Panc1 (cell line): ENCODE data around the gene CACNB1. TPM values are rescaled to one million over a fixed set of nuclear protein-coding genes. Genes with fewer than 3 reads are reported as not detected.

ENCODE experiments used
- ATAC-seq: fragments of 200-7000 bp; cut with Tn5 transposase; 2 replicates; pipeline ENCODE4 v1.9.1; 2020; ENCODE audit warnings: mild to moderate bottlenecking, moderate library complexity
- BruUV-seq: library from RNA; stranded (reverse); fragments of 400-500 nt; replicated peaks from 2 replicates; lab custom pipeline; 2021; lab: Mats Ljungman, UMichigan
- CTCF ChIA-PET: fragments of 300-600 bp; sonication (Branson Sonifier 250); formaldehyde crosslinking; loops from one replicate; lab custom pipeline; 2022; ENCODE audit warnings: antibody characterized with exemption; lab: Charles Lee
- POLR2A ChIA-PET: fragments of 300-600 bp; sonication (Branson Sonifier 250); formaldehyde crosslinking; loops from one replicate; lab custom pipeline; 2022; ENCODE audit warnings: antibody characterized with exemption; lab: Charles Lee
- DNase-seq: peaks from one replicate; pipeline ENCODE4 v3.0.0-alpha.2; 2010; ENCODE audit warnings: low read depth, low spot score
- H3K27ac ChIP-seq: 2 replicates; pipeline ENCODE4 v1.5.1; 2011; ENCODE audit warnings: mild to moderate bottlenecking, low read length, inconsistent platforms
- H3K27me3 ChIP-seq: fragments of 200-500 bp; sonication (Bioruptor generic); 2 replicates; pipeline ENCODE4 v1.6.0; 2014; ENCODE audit warnings: low read length, inconsistent platforms; ENCODE audit not compliant: control insufficient read depth, insufficient read depth
- H3K36me3 ChIP-seq: fragments of 200-500 bp; sonication (Bioruptor generic); 2 replicates; pipeline ENCODE4 v1.5.1; 2014; ENCODE audit warnings: inconsistent platforms, mild to moderate bottlenecking, low read length, moderate library complexity; ENCODE audit not compliant: control insufficient read depth, insufficient read depth
- H3K4me1 ChIP-seq: 2 replicates; pipeline ENCODE4 v1.5.1; 2011; ENCODE audit warnings: inconsistent platforms, mild to moderate bottlenecking, low read length, moderate library complexity; ENCODE audit not compliant: control insufficient read depth, insufficient read depth
- H3K4me3 ChIP-seq, 2 experiments: 2 replicates each; pipeline ENCODE4 v1.5.1; 2011 to 2012; ENCODE audit warnings: low read depth in 2 of 2, low read length in 2 of 2, mild to moderate bottlenecking in 2 of 2, inconsistent platforms in 1 of 2, moderate library complexity in 1 of 2
- H3K9me3 ChIP-seq: fragments of 200-500 bp; sonication (Bioruptor generic); 2 replicates; pipeline ENCODE4 v1.5.1; 2014; ENCODE audit warnings: low read depth, mild to moderate bottlenecking, inconsistent platforms, low read length, moderate library complexity; ENCODE audit not compliant: control insufficient read depth, insufficient read depth
- CTCF ChIP-seq: fragments of 450-650 bp; IDR thresholded peaks from 2 replicates; pipeline ENCODE4 v1.5.1; 2017; ENCODE audit warnings: mild to moderate bottlenecking
- POLR2AphosphoS5 ChIP-seq: IDR thresholded peaks from 2 replicates; pipeline ENCODE4 v1.6.1; 2012; ENCODE audit warnings: mild to moderate bottlenecking, low read depth, low read length, moderate library complexity
- REST ChIP-seq, 2 experiments: IDR thresholded peaks; 2 replicates each; pipeline ENCODE4 v1.6.1; 2011 to 2012; ENCODE audit warnings: low read depth in 2 of 2, control low read depth in 1 of 2, low read length in 1 of 2, mild to moderate bottlenecking in 1 of 2, moderate library complexity in 1 of 2; ENCODE audit not compliant: insufficient read depth in 1 of 2
- SIN3A ChIP-seq: IDR thresholded peaks from 2 replicates; pipeline ENCODE4 v1.6.1; 2012; ENCODE audit warnings: low read depth, mild to moderate bottlenecking, low read length, moderate library complexity, borderline replicate concordance; ENCODE audit not compliant: insufficient read depth
- TCF7L2 ChIP-seq: IDR thresholded peaks from 2 replicates; pipeline ENCODE4 v1.6.1; 2011; ENCODE audit warnings: mild to moderate bottlenecking, low read depth, low read length, inconsistent platforms
- in situ Hi-C: cut with HindIII; loops from 2 replicates; pipeline ENCODE4 v1.10.0; 2016; ENCODE audit warnings: low sequenced_read_pairs, low pct_unique_long_range_greater_than_20kb
- intact Hi-C: fragments of 100-400 bp; cut with micrococcal nuclease; formaldehyde crosslinking; loops from one replicate; pipeline ENCODE4 v1.10.0; 2022; ENCODE audit not compliant: unreplicated experiment
- total RNA-seq: library from RNA; stranded (reverse); gene quantifications from one replicate; pipeline ENCODE4 v1.2.1, GENCODE V29; 2021; ENCODE audit not compliant: unreplicated experiment

CACNB1 gene
- total RNA-seq, 1 experiment from 2014 or later = 14.9 TPM

GRCh38 chr17:39155654-39156053 lies 41.8 kb downstream of the CACNB1 start:
- POLR2A ChIA-PET = no interaction called here
- peak overlapping the region; percentile 84 to 92 for H3K4me3 ChIP-seq
- no TSS peak for BruUV-seq

GRCh38 chr17:39153599-39154051 lies 43.8 kb downstream of the CACNB1 start:
- in situ Hi-C loops = no loop called here
- ATAC-seq (peak; percentile 78), DNase-seq (peak; percentile 70)
- H3K4me3 ChIP-seq = peak overlapping the region; percentile 84 to 92
- no peaks in the 10 kb centered on the region for H3K9me3 ChIP-seq
- POLR2A ChIA-PET = interaction anchor here (0.6 kb wide), 3 partner anchors 35 to 277 kb away, joined by 3 to 8 read pairs (median 6); no protein-coding TSS in a partner anchor
- intact Hi-C loops = loop anchor here (5.0 to 10.0 kb wide), 2 partner anchors 79 to 171 kb away; no protein-coding TSS in a partner anchor
- no peaks in the 10 kb centered on the region for H3K27me3 ChIP-seq
- CTCF ChIA-PET = interaction anchor here (0.6 to 4.2 kb wide), 10 partner anchors 9 to 292 kb away, joined by 3 to 47 read pairs (median 4); no protein-coding TSS in a partner anchor
- no peaks in the 10 kb centered on the region for H3K36me3 ChIP-seq
- H3K4me1 ChIP-seq = peaks cover 5% of the 10 kb centered on the region; the same call in 1 of the 2 replicates
- H3K27ac ChIP-seq = peak overlapping the region; percentile 72
- no TSS peak for BruUV-seq
- no peak for TF ChIP-seq POLR2AphosphoS5

More at GRCh38 chr17:39155654-39156053, 41.8 kb downstream of the CACNB1 start:
- no peak for DNase-seq
- no peak overlapping the region for H3K27ac ChIP-seq
- peaks cover 5% of the 10 kb centered on the region; the same call in 1 of the 2 replicates for H3K4me1 ChIP-seq
- in situ Hi-C loops (no loop called here), intact Hi-C loops (loop anchor here (10.0 kb wide), 1 partner anchor 81 kb away; no protein-coding TSS in a partner anchor)
- CTCF ChIA-PET = interaction anchor here (0.6 kb wide), 1 partner anchor 93 kb away, joined by 3 read pairs; no protein-coding TSS in a partner anchor
- no peaks in the 10 kb centered on the region for H3K27me3 ChIP-seq
- H3K9me3 ChIP-seq = no peaks in the 10 kb centered on the region
- H3K36me3 ChIP-seq = no peaks in the 10 kb centered on the region
- ATAC-seq = no peak
- no peak for TF ChIP-seq POLR2AphosphoS5
- TF ChIP-seq CTCF = no peak
- no peak for TF ChIP-seq TCF7L2
- no peak for TF ChIP-seq SIN3A
- no peak for TF ChIP-seq REST (IDR thresholded peaks at IDR 0.05; ENCODE audit: insufficient read depth in 1 of 2, low read depth in 2 of 2, low read length in 1 of 2)
